ENCODE measurements around the gene USPL1.

DNA sequence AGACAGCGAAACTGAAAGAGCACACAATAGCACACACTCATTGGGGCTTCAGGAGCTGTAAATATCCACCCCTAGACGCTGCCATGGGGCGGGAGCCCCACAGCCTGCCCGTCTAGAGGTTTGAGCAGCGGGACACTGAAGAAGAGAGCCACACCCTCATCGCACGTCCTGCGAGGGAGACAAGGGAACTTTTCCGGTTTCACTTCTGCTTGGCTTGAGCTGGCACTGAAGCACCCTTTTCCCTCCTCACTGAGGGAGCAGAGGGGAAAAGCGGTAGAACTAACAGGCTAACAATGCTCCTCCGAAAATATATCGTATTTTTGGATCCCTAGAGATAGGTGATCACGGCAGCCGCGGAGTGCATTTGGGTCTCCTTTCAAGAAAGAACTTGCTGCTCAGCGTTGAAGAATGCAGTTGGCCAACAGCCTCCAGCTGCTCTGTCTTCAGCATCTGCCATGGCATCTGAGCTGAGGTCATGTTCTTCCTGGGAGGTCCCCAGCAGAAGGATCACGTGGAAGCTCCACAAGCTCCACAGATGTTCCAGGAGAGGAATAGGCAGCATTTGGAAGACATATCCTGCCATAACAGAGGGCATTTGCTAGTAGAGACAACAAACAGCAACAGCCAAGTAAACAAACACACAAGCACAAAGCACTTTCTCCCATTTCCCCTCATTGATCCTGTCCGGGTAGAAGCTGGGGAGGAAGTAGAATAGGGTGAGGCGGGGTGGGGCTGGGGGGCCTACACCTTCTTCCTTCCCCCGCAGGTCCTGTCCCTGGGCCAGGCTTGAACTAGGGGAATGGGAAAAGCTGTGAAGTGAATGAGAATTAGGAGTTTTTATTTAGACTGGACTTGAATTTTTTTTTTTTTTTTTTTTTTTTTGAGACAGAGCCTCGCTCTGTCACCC, 72.8 kb downstream of the USPL1 start:
- TF ChIP-seq, protein P1, sequence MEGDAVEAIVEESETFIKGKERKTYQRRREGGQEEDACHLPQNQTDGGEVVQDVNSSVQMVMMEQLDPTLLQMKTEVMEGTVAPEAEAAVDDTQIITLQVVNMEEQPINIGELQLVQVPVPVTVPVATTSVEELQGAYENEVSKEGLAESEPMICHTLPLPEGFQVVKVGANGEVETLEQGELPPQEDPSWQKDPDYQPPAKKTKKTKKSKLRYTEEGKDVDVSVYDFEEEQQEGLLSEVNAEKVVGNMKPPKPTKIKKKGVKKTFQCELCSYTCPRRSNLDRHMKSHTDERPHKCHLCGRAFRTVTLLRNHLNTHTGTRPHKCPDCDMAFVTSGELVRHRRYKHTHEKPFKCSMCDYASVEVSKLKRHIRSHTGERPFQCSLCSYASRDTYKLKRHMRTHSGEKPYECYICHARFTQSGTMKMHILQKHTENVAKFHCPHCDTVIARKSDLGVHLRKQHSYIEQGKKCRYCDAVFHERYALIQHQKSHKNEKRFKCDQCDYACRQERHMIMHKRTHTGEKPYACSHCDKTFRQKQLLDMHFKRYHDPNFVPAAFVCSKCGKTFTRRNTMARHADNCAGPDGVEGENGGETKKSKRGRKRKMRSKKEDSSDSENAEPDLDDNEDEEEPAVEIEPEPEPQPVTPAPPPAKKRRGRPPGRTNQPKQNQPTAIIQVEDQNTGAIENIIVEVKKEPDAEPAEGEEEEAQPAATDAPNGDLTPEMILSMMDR (IDR thresholded peaks at IDR 0.05), result no peak
- TF ChIP-seq POLR2A (IDR thresholded peaks at IDR 0.05), result no peak
